Right lobe of liver (tissue), 6 donors: ENCODE measurements around the gene SYNGR4. TPM values are rescaled to one million over a fixed set of nuclear protein-coding genes. Genes with fewer than 3 reads are reported as not detected.

ENCODE experiments used
- ATAC-seq, 4 donors: fragments of 200-7000 bp; cut with Tn5 transposase; one replicate each; pipeline ENCODE4 v1.9.1; 2020; ENCODE audit warnings: mild to moderate bottlenecking in 4 of 4, moderate library complexity in 4 of 4
- DNase-seq, 3 donors: peaks; one replicate each; pipeline ENCODE4 v3.0.0-alpha.2; 2020
- H3K27ac ChIP-seq, 3 donors: fragments of 200-600 bp; one replicate each; pipeline ENCODE4 v1.8.0; 2022
- H3K27me3 ChIP-seq, 2 donors: fragments of 200-600 bp; one replicate each; pipeline ENCODE4 v1.8.0; 2022
- H3K36me3 ChIP-seq, 4 donors: fragments of 200-600 bp; sonication (generic) in 1 of 4; one replicate each; pipeline versions ENCODE4 v1.5.1 to v1.8.0; 2017 to 2022; ENCODE audit warnings: control low read depth in 1 of 4
- H3K4me1 ChIP-seq, 4 donors: fragments of 200-600 bp; sonication (generic) in 1 of 4; one replicate each; pipeline versions ENCODE4 v1.5.1 to v1.8.0; 2017 to 2022; ENCODE audit warnings: control low read depth in 1 of 4
- H3K4me3 ChIP-seq, 3 donors: fragments of 200-600 bp; one replicate each; pipeline ENCODE4 v1.8.0; 2022
- H3K9me3 ChIP-seq, 4 donors: fragments of 200-600 bp; sonication (generic) in 1 of 4; one replicate each; pipeline versions ENCODE4 v1.5.1 to v1.8.0; 2017 to 2022; ENCODE audit warnings: control low read depth in 1 of 4
- POLR2A ChIP-seq: fragments of 450-650 bp; IDR thresholded peaks from one replicate; pipeline ENCODE4 v1.6.1; 2017; ENCODE audit warnings: antibody characterized with exemption, mild to moderate bottlenecking
- WGBS: methylation state at CpG from one replicate; pipeline ENCODE4 v1.1.6; 2018; ENCODE audit warnings: low coverage, low lambda C conversion rate; ENCODE audit not compliant: insufficient coverage; ENCODE audit errors: missing lambda C conversion rate; 5-methylcytosine and 5-hydroxymethylcytosine counted together
- intact Hi-C, 2 donors: fragments of 100-400 bp; cut with DNase I; formaldehyde crosslinking; loops; one replicate each; pipeline versions ENCODE4 v1.11.2 to v1.14.1; 2022
- total RNA-seq, 6 experiments: library from RNA; depleted of rRNA in 2 of 6; stranded (reverse); fragments of >200 nt in 2 of 6; fragmentation: NEBNext Ultra II Directional in 3 of 6; extraction: Animal tissue kit (Norgen Biotek cat#: 25700) in 3 of 6; gene quantifications; one replicate each; pipeline versions ENCODE4 v1.1.0 to v1.2.4, GENCODE V29; 2016 to 2023
- TF ChIP-seq, protein P1 (sequence below), 4 donors: fragments of 200-600 bp in 3 of 4; fragments of 450-650 bp in 1 of 4; IDR thresholded peaks; one replicate each; pipeline versions ENCODE4 v1.5.1 to v1.8.0; 2016 to 2022; ENCODE audit warnings: antibody characterized with exemption in 4 of 4, mild to moderate bottlenecking in 2 of 4
- donor health status: DM: no; HTN: yes; CAD: no.
- donor health status: DM: no; HTN: no; CAD: no.
- donor health status: DM: no; HTN: no; CAD: no.
- donor health status: DM: no; HTN: yes; CAD: no.
- donor health status: DM: no; HTN: yes; CAD: no.

SYNGR4 gene
- total RNA-seq, 6 experiments from 2014 or later: 0.80 TPM; not detected in 5

DNA sequence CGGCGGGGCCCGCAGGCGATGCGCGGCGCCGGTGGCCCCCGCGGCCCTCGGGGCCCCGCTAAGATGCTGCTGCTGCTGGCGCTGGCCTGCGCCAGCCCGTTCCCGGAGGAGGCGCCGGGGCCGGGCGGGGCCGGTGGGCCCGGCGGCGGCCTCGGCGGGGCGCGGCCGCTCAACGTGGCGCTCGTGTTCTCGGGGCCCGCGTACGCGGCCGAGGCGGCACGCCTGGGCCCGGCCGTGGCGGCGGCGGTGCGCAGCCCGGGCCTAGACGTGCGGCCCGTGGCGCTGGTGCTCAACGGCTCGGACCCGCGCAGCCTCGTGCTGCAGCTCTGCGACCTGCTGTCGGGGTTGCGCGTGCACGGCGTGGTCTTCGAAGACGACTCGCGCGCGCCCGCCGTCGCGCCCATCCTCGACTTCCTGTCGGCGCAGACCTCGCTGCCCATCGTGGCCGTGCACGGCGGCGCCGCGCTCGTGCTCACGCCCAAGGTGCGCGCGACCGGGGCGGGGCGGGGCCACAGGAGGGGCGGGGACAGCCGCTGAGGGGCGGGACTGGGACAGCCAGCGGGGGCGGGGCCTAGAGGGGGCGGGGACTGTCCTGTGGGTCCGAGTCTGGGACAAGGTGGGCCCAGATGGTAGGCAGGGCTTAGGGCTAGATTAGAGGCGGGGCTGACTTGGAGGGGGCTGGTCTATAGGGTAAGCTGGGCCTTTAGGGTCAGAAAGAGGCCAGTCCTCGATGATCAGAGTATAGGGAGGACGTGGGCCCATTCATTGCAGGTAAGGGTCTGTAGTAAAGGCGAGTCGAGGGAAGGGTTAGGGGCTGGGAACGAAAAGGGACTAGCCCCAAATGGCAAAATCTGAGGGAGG is 34.4 kb downstream of the SYNGR4 start:
- Histone ChIP-seq H3K27ac (no peak overlapping the region), H3K4me1 (no peaks in the 10 kb centered on the region), H3K36me3 (no peaks in the 10 kb centered on the region), H3K4me3 (peak overlapping the region in 1 of 3 donors; percentile 33), H3K27me3 (no peaks in the 10 kb centered on the region), H3K9me3 (no peaks in the 10 kb centered on the region)
- peak; percentile 59 to 77 (median 61) for ATAC-seq
- 22% methylated on average over 19 of the region's 104 CpGs for WGBS
- intact Hi-C loops: no loop called here
- peak in 2 of 3 donors; percentile 72 to 75 for DNase-seq
- TF ChIP-seq POLR2A: no peak
- TF ChIP-seq, protein P1, sequence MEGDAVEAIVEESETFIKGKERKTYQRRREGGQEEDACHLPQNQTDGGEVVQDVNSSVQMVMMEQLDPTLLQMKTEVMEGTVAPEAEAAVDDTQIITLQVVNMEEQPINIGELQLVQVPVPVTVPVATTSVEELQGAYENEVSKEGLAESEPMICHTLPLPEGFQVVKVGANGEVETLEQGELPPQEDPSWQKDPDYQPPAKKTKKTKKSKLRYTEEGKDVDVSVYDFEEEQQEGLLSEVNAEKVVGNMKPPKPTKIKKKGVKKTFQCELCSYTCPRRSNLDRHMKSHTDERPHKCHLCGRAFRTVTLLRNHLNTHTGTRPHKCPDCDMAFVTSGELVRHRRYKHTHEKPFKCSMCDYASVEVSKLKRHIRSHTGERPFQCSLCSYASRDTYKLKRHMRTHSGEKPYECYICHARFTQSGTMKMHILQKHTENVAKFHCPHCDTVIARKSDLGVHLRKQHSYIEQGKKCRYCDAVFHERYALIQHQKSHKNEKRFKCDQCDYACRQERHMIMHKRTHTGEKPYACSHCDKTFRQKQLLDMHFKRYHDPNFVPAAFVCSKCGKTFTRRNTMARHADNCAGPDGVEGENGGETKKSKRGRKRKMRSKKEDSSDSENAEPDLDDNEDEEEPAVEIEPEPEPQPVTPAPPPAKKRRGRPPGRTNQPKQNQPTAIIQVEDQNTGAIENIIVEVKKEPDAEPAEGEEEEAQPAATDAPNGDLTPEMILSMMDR (IDR thresholded peaks at IDR 0.05): no peak

DNA sequence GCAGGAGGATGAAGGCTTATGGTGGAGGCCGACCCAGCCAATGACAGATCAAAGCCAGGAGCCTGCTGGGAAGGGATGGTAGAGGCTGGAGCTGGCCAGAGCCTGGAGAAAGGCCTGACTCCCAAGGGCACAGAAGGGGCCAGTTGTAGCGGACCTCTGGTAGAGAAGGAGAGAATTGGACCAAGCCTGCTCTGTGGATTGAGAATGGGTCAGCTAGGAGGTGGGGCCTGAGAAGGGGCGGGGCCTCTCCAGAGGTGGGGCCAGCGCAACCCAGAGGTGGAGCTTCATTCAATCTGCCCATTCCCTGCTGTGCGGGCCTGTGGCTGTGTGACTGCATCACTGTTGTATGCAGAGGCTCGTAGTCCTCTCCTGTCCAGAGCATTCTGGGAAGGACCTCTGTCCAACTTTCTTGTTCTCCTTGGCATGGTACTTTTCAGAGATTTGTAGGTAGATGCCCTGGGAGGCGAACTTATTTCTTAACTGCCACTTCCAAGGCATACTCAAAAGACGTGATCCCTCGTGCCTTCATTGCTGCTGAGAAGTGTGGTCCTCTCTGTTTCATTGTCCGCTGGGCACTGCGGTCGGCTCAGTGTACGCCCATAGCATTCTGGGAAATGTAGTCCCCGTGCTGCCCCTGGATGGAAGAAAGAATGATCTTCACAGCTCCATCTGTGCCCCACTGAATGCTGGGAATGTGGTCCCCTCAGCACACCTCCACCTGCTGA is 36.0 kb downstream of the SYNGR4 start:
- intact Hi-C loops: no loop called here
- DNase-seq (no peak), ATAC-seq (peak; percentile 37 to 51 (median 48))
- TF ChIP-seq, protein P1 (IDR thresholded peaks at IDR 0.05): no peak
- TF ChIP-seq POLR2A: no peak
- Histone ChIP-seq H3K27ac (no peak overlapping the region), H3K4me1 (no peaks in the 10 kb centered on the region), H3K27me3 (no peaks in the 10 kb centered on the region), H3K36me3 (no peaks in the 10 kb centered on the region), H3K9me3 (no peaks in the 10 kb centered on the region), H3K4me3 (no peak overlapping the region)
- 39% methylated on average over 6 of the region's 14 CpGs for WGBS

DNA sequence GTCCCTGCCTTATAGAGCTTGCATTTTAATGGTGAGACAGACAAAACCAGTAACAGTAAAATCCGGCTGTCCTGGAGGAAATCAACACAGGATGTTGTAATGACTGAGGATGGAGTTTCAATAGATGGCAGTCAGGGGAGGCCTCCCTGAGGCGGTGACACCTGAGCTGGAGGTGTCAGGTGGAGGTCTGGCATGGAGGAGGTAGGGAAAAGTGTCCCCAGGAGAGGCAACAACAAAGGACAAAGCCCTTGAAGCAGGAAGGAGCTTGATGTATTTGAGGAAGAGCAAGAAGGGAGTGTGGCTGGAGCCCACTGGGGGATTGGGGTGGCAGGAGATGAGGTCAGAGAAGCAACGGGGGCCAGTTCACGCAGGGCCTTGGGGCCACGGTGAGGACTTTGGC is 37.1 kb downstream of the SYNGR4 start:
- ATAC-seq (no peak), DNase-seq (no peak)
- H3K36me3 ChIP-seq: no peaks in the 10 kb centered on the region
- 68% methylated on average over 5 of the region's 5 CpGs for WGBS
- H3K27me3 ChIP-seq: no peaks in the 10 kb centered on the region
- H3K4me3 ChIP-seq: no peak overlapping the region
- H3K27ac ChIP-seq: no peak overlapping the region
- no peaks in the 10 kb centered on the region for H3K9me3 ChIP-seq
- TF ChIP-seq, protein P1 (IDR thresholded peaks at IDR 0.05): no peak
- no peak for TF ChIP-seq POLR2A
- H3K4me1 ChIP-seq: no peaks in the 10 kb centered on the region
- intact Hi-C loops: no loop called here

DNA sequence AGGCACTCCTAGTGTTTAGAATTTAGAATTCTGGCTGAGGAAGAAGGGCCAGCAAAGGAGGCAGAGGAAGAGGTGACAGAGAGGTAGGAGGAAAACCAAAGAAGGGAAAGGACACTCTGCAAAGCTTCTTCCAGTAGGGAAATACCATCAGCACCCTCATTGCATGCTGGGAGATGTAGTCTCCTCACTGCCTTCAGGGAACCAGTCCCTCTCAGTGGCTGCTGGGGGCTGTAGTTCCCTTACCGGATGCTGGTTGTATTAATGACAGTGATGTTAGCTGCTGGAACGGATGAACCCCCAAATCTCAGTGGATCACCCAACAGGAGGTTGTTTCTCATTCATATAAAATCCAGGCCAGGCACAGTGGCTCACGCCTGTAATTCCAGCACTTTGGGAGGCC is 39.4 kb downstream of the SYNGR4 start:
- intact Hi-C loops: no loop called here
- 67% methylated on average over 1 of the region's 3 CpGs for WGBS

More for the DNA sequence above, 39.4 kb downstream of the SYNGR4 start:
- DNase-seq (no peak), ATAC-seq (peak; percentile 57 to 80 (median 72))
- Histone ChIP-seq H3K27ac (no peak overlapping the region), H3K4me1 (no peaks in the 10 kb centered on the region), H3K9me3 (no peaks in the 10 kb centered on the region), H3K27me3 (no peaks in the 10 kb centered on the region), H3K36me3 (no peaks in the 10 kb centered on the region), H3K4me3 (no peak overlapping the region)
- TF ChIP-seq POLR2A: no peak
- TF ChIP-seq, protein P1 (IDR thresholded peaks at IDR 0.05): no peak
